ENCODE data around the gene FBN2. TPM values are rescaled to one million over a fixed set of nuclear protein-coding genes. Genes with fewer than 3 reads are reported as not detected.

Gene FBN2
- total and polyA plus RNA-seq, 2 of the 4 experiments (the other 2 are of a cell fraction), result 26.7 to 69.0 TPM

DNA sequence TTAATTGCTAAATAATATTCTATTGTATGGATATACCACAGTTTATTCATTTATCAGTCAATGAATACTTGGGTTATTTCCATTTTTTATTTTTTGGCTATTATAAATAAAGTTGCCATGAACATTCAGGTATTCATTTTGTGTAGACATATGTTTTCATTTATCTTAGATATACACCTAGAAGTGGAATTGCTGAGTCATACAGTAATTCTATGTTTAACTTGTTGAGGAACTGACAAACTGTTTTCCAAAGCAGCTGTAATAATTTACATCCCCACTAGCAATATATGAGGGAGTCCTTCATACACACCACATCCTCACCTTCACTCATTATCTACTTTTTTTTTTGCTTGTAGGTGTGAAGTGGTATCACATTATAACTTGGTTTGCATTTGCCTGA is 123.6 kb downstream of the FBN2 start:
- Histone ChIP-seq H2AK9ac (replicated peaks; ENCODE audit: low read depth, low read length, poor library complexity) (no peak overlapping the region), H3K9me3 (ENCODE audit: control insufficient read depth, insufficient read depth, low read length) (no peaks in the 10 kb centered on the region), H4K5ac (ENCODE audit: low read depth, low read length) (no peak overlapping the region), H3K9ac (ENCODE audit: low read depth, low read length) (no peak overlapping the region), H3K36me3 (ENCODE audit: control insufficient read depth, insufficient read depth, low read length) (peaks cover 4% of the 10 kb centered on the region; the same call in 1 of the 2 replicates), H3K4me3 (ENCODE audit: insufficient read depth, low read depth, low read length) (no peak overlapping the region), H3K4ac (ENCODE audit: low read depth, low read length) (no peak overlapping the region), H3K27me3 (ENCODE audit: control insufficient read depth, insufficient read depth, low read length) (no peaks in the 10 kb centered on the region), H2BK120ac (ENCODE audit: low read depth, low read length) (no peak overlapping the region), H3K9me1 (ENCODE audit: insufficient read depth, low read length) (no peaks in the 10 kb centered on the region; the same call in 1 of the 2 replicates), H3K23ac (ENCODE audit: low read depth, low read length) (no peak overlapping the region), H3K4me1 (ENCODE audit: control insufficient read depth, insufficient read depth, low read length) (no peaks in the 10 kb centered on the region; the same call in 1 of the 2 replicates), H4K8ac (ENCODE audit: low read depth in 2 of 2, low read length in 2 of 2) (no peak overlapping the region), H2AK5ac (ENCODE audit: low read depth, low read length) (no peak overlapping the region), H3K14ac (replicated peaks; ENCODE audit: low read depth, low read length) (no peak overlapping the region), H2BK20ac (ENCODE audit: low read depth, low read length) (no peak overlapping the region), H2BK5ac (ENCODE audit: low read depth, low read length, poor library complexity, severe bottlenecking) (no peak overlapping the region), H3K18ac (ENCODE audit: low read depth, low read length) (no peak overlapping the region), H2AFZ (replicated peaks; ENCODE audit: low read length, poor library complexity) (no peak overlapping the region), H4K20me1 (ENCODE audit: insufficient read depth, low read length) (no peaks in the 10 kb centered on the region), H2BK15ac (ENCODE audit: low read depth, low read length) (no peak overlapping the region), H3K56ac (ENCODE audit: extremely low read depth, insufficient read depth, low read length) (no peak overlapping the region), H3K4me2 (ENCODE audit: low read depth, low read length) (no peak overlapping the region), H3K79me1 (ENCODE audit: low read depth in 1 of 2, low read length in 2 of 2) (peaks cover 0 to 4% of the 10 kb centered on the region in 2 experiments; a peak in 2 of 4 replicates), H3K27ac (ENCODE audit: insufficient read depth, low read length) (no peak overlapping the region), H4K91ac (ENCODE audit: insufficient read depth, low read depth, low read length) (no peak overlapping the region)
- ChIA-PET POLR2A (ENCODE audit: unreplicated experiment) (no interaction called here), CTCF (interaction anchor here (1.0 kb wide), 1 partner anchor 11 kb away, joined by 3 read pairs; no protein-coding TSS in a partner anchor)
- dilution Hi-C loops (cut with HindIII; ENCODE audit: low sequenced_read_pairs, unreplicated experiment), result no loop called here
- TF ChIP-seq SMC3 (IDR thresholded peaks at IDR 0.05; ENCODE audit: low read depth, low read length) (no peak), NFE2L2 (IDR thresholded peaks at IDR 0.05; ENCODE audit: low read depth, low read length) (peak; percentile 80), RFX5 (IDR thresholded peaks at IDR 0.05; ENCODE audit: low read depth, low read length) (no peak), MAFK (IDR thresholded peaks at IDR 0.05; ENCODE audit: low read depth, low read length) (peak; percentile 53), RCOR1 (IDR thresholded peaks at IDR 0.05; ENCODE audit: insufficient replicate concordance, low read length) (no peak)
- in situ Hi-C loops (cut with MboI; ENCODE audit: low sequenced_read_pairs), result no loop called here
- no peak for ATAC-seq (ENCODE audit: low read depth)
- intact Hi-C loops (cut with micrococcal nuclease), result no loop called here
- no peak for DNase-seq
- no TSS peak for BruUV-seq (replicated peaks)
